Endothelial cell of hepatic sinusoid (primary cell): ENCODE measurements around the gene FMO5.

Experiments used
- in situ Hi-C: cut with HindIII; loops from 2 replicates; pipeline ENCODE4 v1.10.0; 2017; ENCODE audit warnings: low sequenced_read_pairs

FMO5 gene

GRCh38 chr1:147152772-147153171 is 72.4 kb downstream of the FMO5 start:
- in situ Hi-C loops = no loop called here

- in situ Hi-C loops = no loop called here
Measured at GRCh38 chr1:147151244-147151643, 73.9 kb downstream of the FMO5 start.

DNA sequence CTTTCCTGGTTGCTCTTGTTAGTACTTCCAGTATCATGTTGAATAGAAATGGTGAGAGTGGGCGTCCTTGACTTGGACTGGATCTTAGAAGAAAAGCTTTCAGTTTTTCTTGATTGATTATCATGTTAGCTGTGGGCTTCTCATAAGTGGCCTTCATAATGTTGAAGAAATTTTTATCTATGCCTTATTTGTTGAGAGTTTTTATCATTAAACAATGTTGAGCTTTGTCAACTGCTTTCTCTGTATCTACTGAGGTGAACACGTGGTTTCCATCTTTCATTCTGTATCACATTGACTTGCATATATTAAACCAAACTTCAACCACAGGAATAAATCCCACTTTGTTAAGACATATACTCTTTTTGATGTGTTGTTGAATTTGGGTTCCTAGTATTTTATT is 82.3 kb downstream of the FMO5 start:
- in situ Hi-C loops = no loop called here
